Islet precursor cell (in vitro differentiated cells): Measurements from ENCODE around the gene DOLPP1.
"Not testable (repeated sequence)": the region's sequence is repeated elsewhere in the genome, so short reads cannot be mapped to it uniquely, and the experiment has no call there.

Source experiments
- DNase-seq: peaks from one replicate; pipeline ENCODE4 v3.0.0-alpha.2; 2018

DOLPP1 gene

GRCh38 chr9:129095170-129095667 lies 14.3 kb downstream of the DOLPP1 start:
- no peak for DNase-seq

GRCh38 chr9:129095908-129096307 lies 15.0 kb downstream of the DOLPP1 start:
- no peak for DNase-seq

GRCh38 chr9:129097671-129098306 lies 16.9 kb downstream of the DOLPP1 start:
- no peak for DNase-seq

- DNase-seq: no peak
Measured at GRCh38 chr9:129098328-129098727, 17.4 kb downstream of the DOLPP1 start.

- no peak for DNase-seq
Measured at GRCh38 chr9:129100383-129101169, 19.7 kb downstream of the DOLPP1 start.

GRCh38 chr9:129101279-129101678 lies 20.4 kb downstream of the DOLPP1 start:
- DNase-seq: no peak

- no peak for DNase-seq
Measured at GRCh38 chr9:129102095-129102525, 21.2 kb downstream of the DOLPP1 start.

- peak; percentile 90 for DNase-seq
Measured at GRCh38 chr9:129102791-129103594, 22.1 kb downstream of the DOLPP1 start.

GRCh38 chr9:129103595-129103965 lies 22.7 kb downstream of the DOLPP1 start:
- no peak for DNase-seq

GRCh38 chr9:129104051-129104450 lies 23.1 kb downstream of the DOLPP1 start:
- DNase-seq: no peak

- DNase-seq: no peak
Measured at GRCh38 chr9:129105857-129106694, 25.2 kb downstream of the DOLPP1 start.

- DNase-seq: no peak
Measured at GRCh38 chr9:129107651-129108050, 26.7 kb downstream of the DOLPP1 start.

GRCh38 chr9:129108083-129108804 lies 27.3 kb downstream of the DOLPP1 start:
- DNase-seq: no peak

- DNase-seq: no peak
Measured at GRCh38 chr9:129108805-129109536, 28.1 kb downstream of the DOLPP1 start.

- peak; percentile 72 for DNase-seq
Measured at GRCh38 chr9:129109537-129109903, 28.6 kb downstream of the DOLPP1 start.

GRCh38 chr9:129109952-129110739 lies 29.2 kb downstream of the DOLPP1 start:
- no peak for DNase-seq

GRCh38 chr9:129110740-129111527 lies 30.0 kb downstream of the DOLPP1 start, which contains the start of the genes CRAT and PTPA:
TSS of gene CRAT (minus strand) at chr9:129110793. CDS start at chr9:129110509, 284 bp downstream.
TSS of gene PTPA (plus strand) at chr9:129111415. CDS start at chr9:129111601, 186 bp downstream.
- peak; percentile 98 for DNase-seq

- DNase-seq: peak; percentile 71
Measured at GRCh38 chr9:129111528-129112151, 30.7 kb downstream of the DOLPP1 start.

- not testable (repeated sequence) for DNase-seq
Measured at GRCh38 chr9:129112526-129112925, 31.6 kb downstream of the DOLPP1 start.
